IMR-90 (cell line): Measurements from ENCODE around the gene UEVLD. TPM values are rescaled to one million over a fixed set of nuclear protein-coding genes. Genes with fewer than 3 reads are reported as not detected.

Experiments used
- ATAC-seq: fragments of 200-7000 bp; cut with Tn5 transposase; 2 replicates; pipeline ENCODE4 v1.9.1; 2020; ENCODE audit warnings: low read depth, mild to moderate bottlenecking, moderate library complexity
- BruUV-seq: library from RNA; stranded (reverse); fragments of 400-500 nt; replicated peaks from 2 replicates; lab custom pipeline; 2021; lab: Mats Ljungman, UMichigan
- CTCF ChIA-PET: fragments of 300-600 bp; formaldehyde crosslinking; extraction: SDS; loops from one replicate; lab custom pipeline; 2021; ENCODE audit warnings: antibody characterized with exemption; lab: Yijun Ruan, JAX
- POLR2A ChIA-PET: fragments of 300-600 bp; sonication (Branson Sonifier 250); formaldehyde crosslinking; loops from one replicate; lab custom pipeline; 2022; ENCODE audit warnings: antibody characterized with exemption; ENCODE audit not compliant: unreplicated experiment; lab: Charles Lee
- DNase-seq: peaks from one replicate; pipeline ENCODE4 v3.0.0; 2013
- H2AFZ ChIP-seq: replicated peaks from 2 replicates; pipeline ENCODE3; 2013; ENCODE audit warnings: low read length, mild to moderate bottlenecking; ENCODE audit not compliant: poor library complexity
- H2AK5ac ChIP-seq: 2 replicates; pipeline ENCODE4 v1.6.1; 2013; ENCODE audit warnings: low read depth, low read length, inconsistent platforms
- H2AK9ac ChIP-seq: replicated peaks from 2 replicates; pipeline ENCODE3; 2013; ENCODE audit warnings: mild to moderate bottlenecking, low read depth, low read length, moderate library complexity; ENCODE audit not compliant: poor library complexity
- H2BK120ac ChIP-seq: 2 replicates; pipeline ENCODE4 v1.6.1; 2013; ENCODE audit warnings: low read depth, low read length, inconsistent platforms
- H2BK15ac ChIP-seq: 3 replicates; pipeline ENCODE4 v1.6.1; 2013; ENCODE audit warnings: low read depth, low read length, inconsistent platforms
- H2BK20ac ChIP-seq: 2 replicates; pipeline ENCODE4 v1.6.1; 2013; ENCODE audit warnings: low read depth, mild to moderate bottlenecking, inconsistent platforms, low read length, moderate library complexity
- H2BK5ac ChIP-seq: 2 replicates; pipeline ENCODE4 v1.6.1; 2013; ENCODE audit warnings: mild to moderate bottlenecking, low read depth, low read length, inconsistent platforms; ENCODE audit not compliant: poor library complexity, severe bottlenecking
- H3K14ac ChIP-seq: replicated peaks from 2 replicates; pipeline ENCODE4 v1.6.1; 2013; ENCODE audit warnings: low read depth, low read length, inconsistent platforms
- H3K18ac ChIP-seq: 2 replicates; pipeline ENCODE4 v1.6.1; 2013; ENCODE audit warnings: low read depth, low read length, control low read depth
- H3K23ac ChIP-seq: 2 replicates; pipeline ENCODE4 v1.6.1; 2013; ENCODE audit warnings: low read depth, low read length, inconsistent platforms
- H3K27ac ChIP-seq: 2 replicates; pipeline ENCODE4 v1.5.1; 2013; ENCODE audit warnings: mild to moderate bottlenecking, control low read depth, low read length; ENCODE audit not compliant: insufficient read depth
- H3K27me3 ChIP-seq: 2 replicates; pipeline ENCODE4 v1.6.1; 2013; ENCODE audit warnings: low read length; ENCODE audit not compliant: control insufficient read depth, insufficient read depth
- H3K36me3 ChIP-seq: 2 replicates; pipeline ENCODE4 v1.6.1; 2013; ENCODE audit warnings: low read length, mixed read lengths; ENCODE audit not compliant: control insufficient read depth, insufficient read depth
- H3K4ac ChIP-seq: 2 replicates; pipeline ENCODE4 v1.6.1; 2013; ENCODE audit warnings: low read depth, low read length, inconsistent platforms
- H3K4me1 ChIP-seq: 2 replicates; pipeline ENCODE4 v1.6.1; 2013; ENCODE audit warnings: low read length, mixed read lengths; ENCODE audit not compliant: control insufficient read depth, insufficient read depth
- H3K4me2 ChIP-seq: 2 replicates; pipeline ENCODE4 v1.6.1; 2013; ENCODE audit warnings: low read depth, mild to moderate bottlenecking, control low read depth, low read length, moderate library complexity
- H3K4me3 ChIP-seq: 2 replicates; pipeline ENCODE4 v1.5.1; 2013; ENCODE audit warnings: low read depth, mild to moderate bottlenecking, control low read depth, low read length, moderate library complexity; ENCODE audit not compliant: insufficient read depth
- H3K56ac ChIP-seq: 2 replicates; pipeline ENCODE4 v1.6.1; 2013; ENCODE audit warnings: low read length, inconsistent platforms; ENCODE audit not compliant: insufficient read depth; ENCODE audit errors: extremely low read depth
- H3K79me1 ChIP-seq, 2 experiments: 2 replicates each; pipeline ENCODE4 v1.6.1; 2013; ENCODE audit warnings: low read length in 2 of 2, inconsistent platforms in 1 of 2, low read depth in 1 of 2
- H3K9ac ChIP-seq: 2 replicates; pipeline ENCODE4 v1.6.1; 2013; ENCODE audit warnings: low read depth, low read length, control low read depth
- H3K9me1 ChIP-seq: 2 replicates; pipeline ENCODE4 v1.6.1; 2013; ENCODE audit warnings: low read length, inconsistent platforms; ENCODE audit not compliant: insufficient read depth
- H3K9me3 ChIP-seq: 2 replicates; pipeline ENCODE4 v1.6.1; 2013; ENCODE audit warnings: low read length; ENCODE audit not compliant: control insufficient read depth, insufficient read depth
- H4K20me1 ChIP-seq: 2 replicates; pipeline ENCODE4 v1.6.1; 2013; ENCODE audit warnings: low read length, inconsistent platforms; ENCODE audit not compliant: insufficient read depth
- H4K5ac ChIP-seq: 2 replicates; pipeline ENCODE4 v1.6.1; 2013; ENCODE audit warnings: mild to moderate bottlenecking, low read depth, low read length, control low read depth
- H4K8ac ChIP-seq, 2 experiments: 2 replicates each; pipeline ENCODE4 v1.6.1; 2013; ENCODE audit warnings: low read depth in 2 of 2, low read length in 2 of 2, control low read depth in 1 of 2, inconsistent platforms in 1 of 2
- H4K91ac ChIP-seq: 2 replicates; pipeline ENCODE4 v1.6.1; 2013; ENCODE audit warnings: low read depth, low read length, inconsistent platforms; ENCODE audit not compliant: insufficient read depth
- BHLHE40 ChIP-seq: fragments of 150-350 bp; IDR thresholded peaks from 2 replicates; pipeline ENCODE4 v1.6.1; 2016; ENCODE audit warnings: mild to moderate bottlenecking, low read depth, low read length
- CEBPB ChIP-seq: IDR thresholded peaks from 2 replicates; pipeline ENCODE4 v1.6.1; 2012; ENCODE audit warnings: low read depth, low read length, improper control_type of control experiment
- CHD1 ChIP-seq: IDR thresholded peaks from 2 replicates; pipeline ENCODE4 v1.6.1; 2012; ENCODE audit warnings: low read depth, low read length, improper control_type of control experiment
- FOS ChIP-seq: fragments of 150-350 bp; IDR thresholded peaks from 2 replicates; pipeline ENCODE4 v1.6.1; 2016; ENCODE audit warnings: low read depth, low read length
- MAZ ChIP-seq: IDR thresholded peaks from 2 replicates; pipeline ENCODE4 v1.6.1; 2012; ENCODE audit warnings: low read depth, mild to moderate bottlenecking, low read length, improper control_type of control experiment, moderate library complexity, borderline replicate concordance
- MXI1 ChIP-seq: IDR thresholded peaks from 2 replicates; pipeline ENCODE4 v1.6.1; 2012; ENCODE audit warnings: low read depth, mild to moderate bottlenecking, low read length, moderate library complexity, borderline replicate concordance
- NFE2L2 ChIP-seq: fragments of 150-350 bp; IDR thresholded peaks from 2 replicates; pipeline ENCODE4 v1.6.1; 2016; ENCODE audit warnings: low read depth, mild to moderate bottlenecking, low read length
- POLR2A ChIP-seq: IDR thresholded peaks from 2 replicates; pipeline ENCODE4 v1.6.1; 2012; ENCODE audit warnings: mild to moderate bottlenecking, low read depth, low read length
- RAD21 ChIP-seq: IDR thresholded peaks from 2 replicates; pipeline ENCODE4 v1.6.1; 2012; ENCODE audit warnings: low read length, improper control_type of control experiment
- RCOR1 ChIP-seq: IDR thresholded peaks from 2 replicates; pipeline ENCODE4 v1.6.1; 2012; ENCODE audit warnings: mild to moderate bottlenecking, low read length, improper control_type of control experiment; ENCODE audit not compliant: insufficient replicate concordance
- RFX5 ChIP-seq: IDR thresholded peaks from 2 replicates; pipeline ENCODE4 v1.8.0; 2012; ENCODE audit warnings: low read depth, mild to moderate bottlenecking, low read length, moderate library complexity
- SMC3 ChIP-seq: fragments of 150-350 bp; IDR thresholded peaks from 2 replicates; pipeline ENCODE4 v1.6.1; 2016; ENCODE audit warnings: low read depth, mild to moderate bottlenecking, antibody characterized with exemption, low read length, moderate library complexity
- WGBS, 2 experiments: methylation state at CpG; one replicate each; pipeline versions ENCODE4 v1.1.5 to v1.1.7; 2013; ENCODE audit warnings: missing lambda C conversion rate in 2 of 2; ENCODE audit not compliant: insufficient read length in 1 of 2; ENCODE audit errors: extremely low coverage in 2 of 2; 5-methylcytosine and 5-hydroxymethylcytosine counted together
- dilution Hi-C: fragments of 300-500 bp; cut with HindIII; formaldehyde crosslinking; loops from one replicate; pipeline ENCODE4 v1.14.3; 2018; ENCODE audit warnings: low sequenced_read_pairs; ENCODE audit not compliant: unreplicated experiment
- in situ Hi-C: fragments of 300-500 bp; cut with MboI; formaldehyde crosslinking; loops from 3 replicates; pipeline ENCODE4 v1.14.3; 2019; ENCODE audit warnings: low sequenced_read_pairs, inconsistent platforms, mixed read lengths
- intact Hi-C: fragments of 100-400 bp; cut with micrococcal nuclease; formaldehyde crosslinking; loops from 2 replicates; pipeline ENCODE4 v1.10.0; 2022
- polyA plus RNA-seq, 3 experiments: library from polyadenylated mRNA; depleted of rRNA; stranded (reverse); fragments of >200 nt; gene quantifications; 2 replicates each; pipeline ENCODE4 v1.2.3, GENCODE V29; 2012; ENCODE audit warnings: low replicate concordance in 1 of 3
- total RNA-seq: library from RNA; depleted of rRNA; stranded (reverse); fragments of >200 nt; gene quantifications from 2 replicates; pipeline ENCODE4 v1.2.3, GENCODE V29; 2012
- TF ChIP-seq, protein P1 (sequence below): fragments of 150-350 bp; IDR thresholded peaks from 2 replicates; pipeline ENCODE4 v1.6.1; 2017; ENCODE audit warnings: mild to moderate bottlenecking, antibody characterized with exemption, low read length, low read depth
- TF ChIP-seq, protein P2 (sequence below): conservative IDR thresholded peaks from 2 replicates; pipeline ENCODE4 v1.5.1; 2012; ENCODE audit warnings: mild to moderate bottlenecking, low read depth, low read length, improper control_type of control experiment
- TF ChIP-seq, protein P3 (sequence below): fragments of 150-350 bp; IDR thresholded peaks from 2 replicates; pipeline ENCODE4 v1.6.1; 2016; ENCODE audit warnings: low read depth, mild to moderate bottlenecking, low read length, moderate library complexity, borderline replicate concordance

UEVLD gene
- total and polyA plus RNA-seq, 2 of the 4 experiments (the other 2 are of a cell fraction) = 13.8 to 29.2 TPM

DNA sequence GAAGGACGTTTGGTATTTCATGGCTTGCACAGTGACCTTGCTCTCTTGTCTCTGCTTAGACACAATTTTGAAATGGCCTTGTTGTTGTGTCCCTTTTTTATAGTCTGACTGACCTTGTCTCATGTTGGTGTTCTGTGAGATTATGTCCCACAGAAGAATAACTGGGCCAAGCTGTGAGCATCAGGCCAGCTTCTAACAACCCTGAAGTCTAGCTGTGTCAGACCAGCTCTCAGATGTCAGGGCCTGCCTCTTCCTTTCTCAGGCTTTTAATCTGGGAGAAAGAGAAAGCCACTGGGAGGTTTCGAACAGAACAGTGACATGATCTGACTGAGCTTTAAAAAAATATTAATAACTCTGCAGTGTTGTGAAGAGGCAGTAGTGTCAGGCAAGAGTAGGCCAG, 2.0 kb upstream of the UEVLD start:
- no peak for TF ChIP-seq CHD1
- TF ChIP-seq CEBPB = no peak
- no peak for TF ChIP-seq MXI1
- TF ChIP-seq RFX5 = no peak
- TF ChIP-seq, protein P1, sequence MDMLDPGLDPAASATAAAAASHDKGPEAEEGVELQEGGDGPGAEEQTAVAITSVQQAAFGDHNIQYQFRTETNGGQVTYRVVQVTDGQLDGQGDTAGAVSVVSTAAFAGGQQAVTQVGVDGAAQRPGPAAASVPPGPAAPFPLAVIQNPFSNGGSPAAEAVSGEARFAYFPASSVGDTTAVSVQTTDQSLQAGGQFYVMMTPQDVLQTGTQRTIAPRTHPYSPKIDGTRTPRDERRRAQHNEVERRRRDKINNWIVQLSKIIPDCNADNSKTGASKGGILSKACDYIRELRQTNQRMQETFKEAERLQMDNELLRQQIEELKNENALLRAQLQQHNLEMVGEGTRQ = no peak
- TF ChIP-seq, protein P2, sequence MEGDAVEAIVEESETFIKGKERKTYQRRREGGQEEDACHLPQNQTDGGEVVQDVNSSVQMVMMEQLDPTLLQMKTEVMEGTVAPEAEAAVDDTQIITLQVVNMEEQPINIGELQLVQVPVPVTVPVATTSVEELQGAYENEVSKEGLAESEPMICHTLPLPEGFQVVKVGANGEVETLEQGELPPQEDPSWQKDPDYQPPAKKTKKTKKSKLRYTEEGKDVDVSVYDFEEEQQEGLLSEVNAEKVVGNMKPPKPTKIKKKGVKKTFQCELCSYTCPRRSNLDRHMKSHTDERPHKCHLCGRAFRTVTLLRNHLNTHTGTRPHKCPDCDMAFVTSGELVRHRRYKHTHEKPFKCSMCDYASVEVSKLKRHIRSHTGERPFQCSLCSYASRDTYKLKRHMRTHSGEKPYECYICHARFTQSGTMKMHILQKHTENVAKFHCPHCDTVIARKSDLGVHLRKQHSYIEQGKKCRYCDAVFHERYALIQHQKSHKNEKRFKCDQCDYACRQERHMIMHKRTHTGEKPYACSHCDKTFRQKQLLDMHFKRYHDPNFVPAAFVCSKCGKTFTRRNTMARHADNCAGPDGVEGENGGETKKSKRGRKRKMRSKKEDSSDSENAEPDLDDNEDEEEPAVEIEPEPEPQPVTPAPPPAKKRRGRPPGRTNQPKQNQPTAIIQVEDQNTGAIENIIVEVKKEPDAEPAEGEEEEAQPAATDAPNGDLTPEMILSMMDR = no peak
- TF ChIP-seq, protein P3, sequence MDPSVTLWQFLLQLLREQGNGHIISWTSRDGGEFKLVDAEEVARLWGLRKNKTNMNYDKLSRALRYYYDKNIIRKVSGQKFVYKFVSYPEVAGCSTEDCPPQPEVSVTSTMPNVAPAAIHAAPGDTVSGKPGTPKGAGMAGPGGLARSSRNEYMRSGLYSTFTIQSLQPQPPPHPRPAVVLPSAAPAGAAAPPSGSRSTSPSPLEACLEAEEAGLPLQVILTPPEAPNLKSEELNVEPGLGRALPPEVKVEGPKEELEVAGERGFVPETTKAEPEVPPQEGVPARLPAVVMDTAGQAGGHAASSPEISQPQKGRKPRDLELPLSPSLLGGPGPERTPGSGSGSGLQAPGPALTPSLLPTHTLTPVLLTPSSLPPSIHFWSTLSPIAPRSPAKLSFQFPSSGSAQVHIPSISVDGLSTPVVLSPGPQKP = no peak
- TF ChIP-seq BHLHE40 = no peak
- TF ChIP-seq RCOR1 = no peak
- TF ChIP-seq POLR2A = no peak
- TF ChIP-seq RAD21 = no peak
- TF ChIP-seq FOS = no peak
- no peak for TF ChIP-seq MAZ
- TF ChIP-seq SMC3 = no peak
- TF ChIP-seq NFE2L2 = no peak
- WGBS, 2 experiments = no CpG with 5 or more reads among the region's 2 CpGs
- Histone ChIP-seq H3K9ac (no peak overlapping the region), H3K36me3 (no peaks in the 10 kb centered on the region), H3K4me1 (peaks cover 5% of the 10 kb centered on the region; the same call in 1 of the 2 replicates), H3K4me3 (no peak overlapping the region), H3K18ac (no peak overlapping the region), H2BK120ac (no peak overlapping the region), H2AK5ac (no peak overlapping the region), H4K8ac (no peak overlapping the region), H2AFZ (no peak overlapping the region), H3K27ac (no peak overlapping the region), H3K9me3 (no peaks in the 10 kb centered on the region), H3K14ac (no peak overlapping the region), H4K5ac (no peak overlapping the region), H2BK5ac (no peak overlapping the region), H3K27me3 (no peaks in the 10 kb centered on the region), H3K9me1 (peaks cover 9% of the 10 kb centered on the region), H3K79me1 (peaks cover 31 to 54% of the 10 kb centered on the region in 2 experiments), H4K91ac (no peak overlapping the region), H3K4me2 (no peak overlapping the region), H2BK15ac (no peak overlapping the region), H2AK9ac (no peak overlapping the region), H3K23ac (peak overlapping the region; percentile 48; the same call in 1 of the 2 replicates), H3K56ac (no peak overlapping the region), H2BK20ac (no peak overlapping the region), H3K4ac (no peak overlapping the region), H4K20me1 (no peaks in the 10 kb centered on the region)
- dilution Hi-C loops = no loop called here
- no TSS peak for BruUV-seq
- DNase-seq (no peak), ATAC-seq (no peak)
- ChIA-PET CTCF (no interaction called here), POLR2A (interaction anchor here (0.6 kb wide), 1 partner anchor 829 kb away, joined by 6 read pairs; no protein-coding TSS in a partner anchor)
- intact Hi-C loops = no loop called here
- in situ Hi-C loops = no loop called here
